ENCODE results near the gene SIRT5.

DNA sequence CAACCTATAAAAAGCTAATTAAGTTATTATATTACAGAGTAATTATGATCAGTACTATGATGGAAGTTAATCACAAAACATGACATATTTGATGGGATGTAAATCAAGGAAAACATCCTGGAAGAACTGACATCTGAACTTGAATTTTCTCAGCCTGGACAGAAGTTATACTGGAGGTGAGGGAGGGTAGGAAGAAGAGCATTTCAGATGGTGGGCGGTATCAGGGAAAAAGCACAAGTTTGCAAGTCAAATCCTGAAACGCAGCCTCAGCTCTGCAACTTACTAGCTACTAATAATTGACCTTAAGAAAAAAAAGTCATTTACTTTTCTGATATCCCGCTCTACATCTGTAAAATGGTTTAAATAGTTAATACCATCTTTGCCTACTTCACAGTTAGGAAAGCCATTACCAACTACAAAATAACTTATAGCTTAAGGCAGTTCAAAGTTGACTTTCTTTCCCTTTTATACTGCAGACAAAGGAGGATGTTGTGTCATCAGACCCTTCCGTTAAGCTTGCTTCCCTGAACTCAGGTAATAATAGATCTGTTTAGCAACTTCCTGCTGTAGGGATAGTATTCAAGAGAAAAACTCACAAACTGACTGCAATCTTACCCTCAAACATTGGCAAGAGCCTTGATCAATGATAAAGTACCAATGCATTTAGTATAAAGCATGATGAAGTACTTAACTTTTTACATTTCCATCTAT lies 61.7 kb downstream of the SIRT5 start:
- TF ChIP-seq, protein P1, sequence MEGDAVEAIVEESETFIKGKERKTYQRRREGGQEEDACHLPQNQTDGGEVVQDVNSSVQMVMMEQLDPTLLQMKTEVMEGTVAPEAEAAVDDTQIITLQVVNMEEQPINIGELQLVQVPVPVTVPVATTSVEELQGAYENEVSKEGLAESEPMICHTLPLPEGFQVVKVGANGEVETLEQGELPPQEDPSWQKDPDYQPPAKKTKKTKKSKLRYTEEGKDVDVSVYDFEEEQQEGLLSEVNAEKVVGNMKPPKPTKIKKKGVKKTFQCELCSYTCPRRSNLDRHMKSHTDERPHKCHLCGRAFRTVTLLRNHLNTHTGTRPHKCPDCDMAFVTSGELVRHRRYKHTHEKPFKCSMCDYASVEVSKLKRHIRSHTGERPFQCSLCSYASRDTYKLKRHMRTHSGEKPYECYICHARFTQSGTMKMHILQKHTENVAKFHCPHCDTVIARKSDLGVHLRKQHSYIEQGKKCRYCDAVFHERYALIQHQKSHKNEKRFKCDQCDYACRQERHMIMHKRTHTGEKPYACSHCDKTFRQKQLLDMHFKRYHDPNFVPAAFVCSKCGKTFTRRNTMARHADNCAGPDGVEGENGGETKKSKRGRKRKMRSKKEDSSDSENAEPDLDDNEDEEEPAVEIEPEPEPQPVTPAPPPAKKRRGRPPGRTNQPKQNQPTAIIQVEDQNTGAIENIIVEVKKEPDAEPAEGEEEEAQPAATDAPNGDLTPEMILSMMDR (IDR thresholded peaks at IDR 0.05) = no peak
- TF ChIP-seq POLR2A (IDR thresholded peaks at IDR 0.05) = no peak

All from thyroid gland (tissue), 4 donors.